ENCODE data around the gene SPCS2.

The SPCS2 gene

GRCh38 chr11:75024764-75025211 is 75.7 kb downstream of the SPCS2 start:
- no peak for FAIRE-seq
- no peak for DNase-seq (ENCODE audit: insufficient read length, low spot score)
- no peak for TF ChIP-seq CTCF (IDR thresholded peaks at IDR 0.05; ENCODE audit: insufficient read depth, missing control alignments)

- TF ChIP-seq CTCF (IDR thresholded peaks at IDR 0.05; ENCODE audit: insufficient read depth, missing control alignments), result no peak
- FAIRE-seq, result no peak
Observed at GRCh38 chr11:75025561-75025960, 76.5 kb downstream of the SPCS2 start.

GRCh38 chr11:75028321-75028720 is 79.3 kb downstream of the SPCS2 start:
- no peak for FAIRE-seq
- TF ChIP-seq CTCF (IDR thresholded peaks at IDR 0.05; ENCODE audit: insufficient read depth, missing control alignments), result no peak
- DNase-seq (ENCODE audit: insufficient read length, low spot score), result no peak

More at GRCh38 chr11:75025561-75025960, 76.5 kb downstream of the SPCS2 start:
- no peak for DNase-seq (ENCODE audit: insufficient read length, low spot score)
